K562 (cell line): ENCODE data around the gene TUBA8. TPM values are rescaled to one million over a fixed set of nuclear protein-coding genes. Genes with fewer than 3 reads are reported as not detected.

Experiments
- ATAC-seq: fragments of 200-7000 bp; cut with Tn5 transposase; 3 replicates; pipeline ENCODE4 v1.9.1; 2020; ENCODE audit warnings: moderate library complexity
- BruUV-seq: library from RNA; stranded (reverse); fragments of 400-500 nt; replicated peaks from 2 replicates; lab custom pipeline; 2021; lab: Mats Ljungman, UMichigan
- CTCF ChIA-PET: fragments of 300-600 bp; formaldehyde crosslinking; extraction: SDS; loops from one replicate; lab custom pipeline; 2021; ENCODE audit warnings: low intra/inter-chr PET ratio; lab: Yijun Ruan, JAX
- POLR2A ChIA-PET: fragments of 300-600, 350-650 bp; sonication (Branson Sonifier 250); formaldehyde crosslinking; extraction: SDS; loops from one replicate; lab custom pipeline; 2021; ENCODE audit warnings: antibody characterized with exemption, inconsistent platforms; lab: Yijun Ruan, JAX
- DNase-seq, 4 experiments: peaks; one replicate each; pipeline versions ENCODE4 v3.0.0 to v3.0.0-alpha.2; 2011 to 2018; ENCODE audit warnings: low spot score in 3 of 4, mixed read lengths in 3 of 4; ENCODE audit errors: extremely low read depth in 1 of 4
- FAIRE-seq: peaks from 2 replicates; lab custom pipeline; 2011; peaks lifted over from hg19 to GRCh38; lab: Jason Lieb, UNC
- H2AFZ ChIP-seq: 2 replicates; pipeline ENCODE4 v1.6.0; 2011; ENCODE audit warnings: low read depth, low read length, control low read depth, inconsistent platforms
- H3K27ac ChIP-seq: fragments of 200-600 bp; 3 replicates; pipeline ENCODE4 v1.8.0; 2011; ENCODE audit warnings: low read depth, mild to moderate bottlenecking, control low read depth, inconsistent platforms, low read length, moderate library complexity, mixed read lengths; ENCODE audit errors: extremely low read depth
- H3K27me3 ChIP-seq, 2 experiments: fragments of 300-600 bp in 1 of 2; 2 replicates in 1 of 2; 3 replicates in 1 of 2; pipeline versions ENCODE4 v1.6.0 to v1.8.0; 2011; ENCODE audit warnings: inconsistent platforms in 2 of 2, low read length in 2 of 2, mild to moderate bottlenecking in 1 of 2, mixed read lengths in 1 of 2, moderate library complexity in 1 of 2; ENCODE audit not compliant: control insufficient read depth in 2 of 2, insufficient read depth in 2 of 2
- H3K36me3 ChIP-seq: fragments of 300-600 bp; 3 replicates; pipeline ENCODE4 v1.8.0; 2011; ENCODE audit warnings: mild to moderate bottlenecking, low read length, inconsistent platforms; ENCODE audit not compliant: control insufficient read depth, insufficient read depth
- H3K4me1 ChIP-seq, 2 experiments: fragments of 200-600 bp in 1 of 2; replicated peaks in 1 of 2; 2 replicates in 1 of 2; 3 replicates in 1 of 2; pipeline versions ENCODE4 v1.5.1 to v1.8.0; 2011; ENCODE audit warnings: inconsistent platforms in 2 of 2, low read length in 2 of 2, mild to moderate bottlenecking in 1 of 2, mixed read lengths in 1 of 2, moderate library complexity in 1 of 2; ENCODE audit not compliant: control insufficient read depth in 2 of 2, insufficient read depth in 2 of 2
- H3K4me2 ChIP-seq: 2 replicates; pipeline ENCODE4 v1.6.1; 2011; ENCODE audit warnings: low read length, control low read depth, inconsistent platforms, mixed read lengths; ENCODE audit not compliant: insufficient read depth
- H3K4me3 ChIP-seq: fragments of 200-600 bp; sonication (generic), shearing (Covaris generic); 2 replicates; pipeline ENCODE4 v1.5.1; 2016; ENCODE audit warnings: control low read depth, inconsistent platforms
- H3K79me2 ChIP-seq: fragments of 200-600 bp; 3 replicates; pipeline ENCODE4 v1.8.0; 2011; ENCODE audit warnings: low read length, inconsistent platforms; ENCODE audit not compliant: control insufficient read depth, insufficient read depth
- H3K9ac ChIP-seq, 2 experiments: 2 replicates each; pipeline versions ENCODE4 v1.6.0 to v1.6.1; 2011; ENCODE audit warnings: low read depth in 2 of 2, low read length in 2 of 2, control low read depth in 1 of 2, inconsistent platforms in 1 of 2, mild to moderate bottlenecking in 1 of 2, mixed read lengths in 1 of 2; ENCODE audit not compliant: insufficient read depth in 1 of 2
- H3K9me1 ChIP-seq: one replicate; pipeline ENCODE4 v1.6.0; 2011; ENCODE audit warnings: inconsistent platforms, mild to moderate bottlenecking, low read length, moderate library complexity; ENCODE audit not compliant: control insufficient read depth, insufficient read depth
- H3K9me3 ChIP-seq: replicated peaks from 2 replicates; pipeline ENCODE4 v1.5.1; 2011; ENCODE audit warnings: low read depth, low read length, inconsistent platforms; ENCODE audit not compliant: control insufficient read depth, insufficient read depth
- H4K20me1 ChIP-seq: replicated peaks from 2 replicates; pipeline ENCODE4 v1.6.1; 2011; ENCODE audit warnings: low read length, inconsistent platforms, mixed read lengths; ENCODE audit not compliant: control insufficient read depth, insufficient read depth
- THAP7 ChIP-seq: fragments of 250-450 bp; sonication (Bioruptor Pico); IDR thresholded peaks from 2 replicates; pipeline ENCODE4 v1.5.0; 2021
- ZNF282 ChIP-seq: sonication (generic); formaldehyde crosslinking; IDR thresholded peaks from 2 replicates; pipeline ENCODE4 v1.8.1; 2023; ENCODE audit warnings: missing genetic modification reagents
- ZNF445 ChIP-seq: fragments of 250-450 bp; sonication (Bioruptor Pico); IDR thresholded peaks from 2 replicates; pipeline ENCODE4 v1.4.0; 2020; ENCODE audit warnings: low read depth, mild to moderate bottlenecking, moderate library complexity
- WGBS: fragments of 100-300 bp; shearing (Covaris generic); methylation state at CpG from one replicate; pipeline ENCODE4 v1.1.6; 2016; ENCODE audit warnings: low coverage, mixed read lengths; ENCODE audit not compliant: insufficient coverage; ENCODE audit errors: missing lambda C conversion rate; 5-methylcytosine and 5-hydroxymethylcytosine counted together
- in situ Hi-C: fragments of 300-500 bp; cut with MboI; formaldehyde crosslinking; loops from 4 replicates; pipeline ENCODE4 v1.15.0; 2018; ENCODE audit warnings: inconsistent platforms, mixed read lengths
- intact Hi-C: fragments of 100-400 bp; cut with micrococcal nuclease; formaldehyde crosslinking; loops from 2 replicates; pipeline ENCODE4 v1.14.2; 2022
- polyA plus RNA-seq, 8 experiments: library from polyadenylated mRNA; depleted of rRNA in 4 of 8; stranded (reverse) in 5 of 8; unstranded in 3 of 8; fragments of >200 nt; fragmentation: Nextera tagmentation in 2 of 8; fragmentation: Illumina TruSeq in 1 of 8; extraction: Ambion mirVana in 2 of 8; extraction: Trizol in 1 of 8; gene quantifications; 2 replicates each; pipeline versions ENCODE4 v1.2.1 to v1.2.3, GENCODE V29; 2011 to 2014; ENCODE audit warnings: inconsistent platforms in 1 of 8, missing spikeins in 1 of 8
- total RNA-seq, 7 experiments: library from RNA; depleted of rRNA in 6 of 7; stranded (reverse); fragments of >200 nt in 6 of 7; fragmentation: Illumina TruSeq in 2 of 7; extraction: Trizol in 2 of 7; gene quantifications; 2 replicates each; pipeline versions ENCODE4 v1.2.1 to v1.2.3, GENCODE V29; 2011 to 2021; ENCODE audit warnings: low replicate concordance in 1 of 7
- TF ChIP-seq, protein P1 (sequence below): fragments of 450-650 bp; IDR thresholded peaks from 2 replicates; pipeline ENCODE4 v1.6.1; 2016; ENCODE audit warnings: mild to moderate bottlenecking, moderate library complexity
- TF ChIP-seq, protein P2 (sequence below), 2 experiments: IDR thresholded peaks; 2 replicates each; pipeline ENCODE4 v1.6.1; 2011; ENCODE audit warnings: borderline replicate concordance in 1 of 2, control low read depth in 1 of 2, low read depth in 1 of 2, low read length in 1 of 2, mild to moderate bottlenecking in 1 of 2, mixed read lengths in 1 of 2, moderate library complexity in 1 of 2; ENCODE audit not compliant: insufficient read depth in 1 of 2, insufficient read length in 1 of 2, poor library complexity in 1 of 2, severe bottlenecking in 1 of 2; ENCODE audit errors: extremely low read depth in 1 of 2

The TUBA8 gene
- total and polyA plus RNA-seq, 9 of the 15 experiments (the other 6 are each of a cell fraction or from before 2014, with no cell fraction given) = 0.07 to 1.1 (median 0.65) TPM

GRCh38 chr22:18075101-18075719 is 35.4 kb upstream of the TUBA8 start:
- ATAC-seq (no peak), FAIRE-seq (no peak), DNase-seq (no peak)
- 49% methylated on average over 6 of the region's 6 CpGs for WGBS
- Histone ChIP-seq H3K9ac (no peak overlapping the region), H3K36me3 (peaks cover 11% of the 10 kb centered on the region; the same call in 2 of the 3 replicates), H3K9me1 (no peaks in the 10 kb centered on the region), H3K79me2 (peaks cover 25% of the 10 kb centered on the region), H3K4me1 (peaks cover 9 to 14% of the 10 kb centered on the region in 2 experiments; a peak in 4 of 5 replicates), H3K9me3 (no peaks in the 10 kb centered on the region), H3K4me2 (no peak overlapping the region), H4K20me1 (peaks cover 4% of the 10 kb centered on the region; the same call in 1 of the 2 replicates), H2AFZ (no peak overlapping the region), H3K27ac (no peak overlapping the region), H3K4me3 (no peak overlapping the region), H3K27me3 (peaks cover 4% of the 10 kb centered on the region in 2 experiments; a peak in 2 of 5 replicates)
- BruUV-seq = no TSS peak
- TF ChIP-seq, protein P1, sequence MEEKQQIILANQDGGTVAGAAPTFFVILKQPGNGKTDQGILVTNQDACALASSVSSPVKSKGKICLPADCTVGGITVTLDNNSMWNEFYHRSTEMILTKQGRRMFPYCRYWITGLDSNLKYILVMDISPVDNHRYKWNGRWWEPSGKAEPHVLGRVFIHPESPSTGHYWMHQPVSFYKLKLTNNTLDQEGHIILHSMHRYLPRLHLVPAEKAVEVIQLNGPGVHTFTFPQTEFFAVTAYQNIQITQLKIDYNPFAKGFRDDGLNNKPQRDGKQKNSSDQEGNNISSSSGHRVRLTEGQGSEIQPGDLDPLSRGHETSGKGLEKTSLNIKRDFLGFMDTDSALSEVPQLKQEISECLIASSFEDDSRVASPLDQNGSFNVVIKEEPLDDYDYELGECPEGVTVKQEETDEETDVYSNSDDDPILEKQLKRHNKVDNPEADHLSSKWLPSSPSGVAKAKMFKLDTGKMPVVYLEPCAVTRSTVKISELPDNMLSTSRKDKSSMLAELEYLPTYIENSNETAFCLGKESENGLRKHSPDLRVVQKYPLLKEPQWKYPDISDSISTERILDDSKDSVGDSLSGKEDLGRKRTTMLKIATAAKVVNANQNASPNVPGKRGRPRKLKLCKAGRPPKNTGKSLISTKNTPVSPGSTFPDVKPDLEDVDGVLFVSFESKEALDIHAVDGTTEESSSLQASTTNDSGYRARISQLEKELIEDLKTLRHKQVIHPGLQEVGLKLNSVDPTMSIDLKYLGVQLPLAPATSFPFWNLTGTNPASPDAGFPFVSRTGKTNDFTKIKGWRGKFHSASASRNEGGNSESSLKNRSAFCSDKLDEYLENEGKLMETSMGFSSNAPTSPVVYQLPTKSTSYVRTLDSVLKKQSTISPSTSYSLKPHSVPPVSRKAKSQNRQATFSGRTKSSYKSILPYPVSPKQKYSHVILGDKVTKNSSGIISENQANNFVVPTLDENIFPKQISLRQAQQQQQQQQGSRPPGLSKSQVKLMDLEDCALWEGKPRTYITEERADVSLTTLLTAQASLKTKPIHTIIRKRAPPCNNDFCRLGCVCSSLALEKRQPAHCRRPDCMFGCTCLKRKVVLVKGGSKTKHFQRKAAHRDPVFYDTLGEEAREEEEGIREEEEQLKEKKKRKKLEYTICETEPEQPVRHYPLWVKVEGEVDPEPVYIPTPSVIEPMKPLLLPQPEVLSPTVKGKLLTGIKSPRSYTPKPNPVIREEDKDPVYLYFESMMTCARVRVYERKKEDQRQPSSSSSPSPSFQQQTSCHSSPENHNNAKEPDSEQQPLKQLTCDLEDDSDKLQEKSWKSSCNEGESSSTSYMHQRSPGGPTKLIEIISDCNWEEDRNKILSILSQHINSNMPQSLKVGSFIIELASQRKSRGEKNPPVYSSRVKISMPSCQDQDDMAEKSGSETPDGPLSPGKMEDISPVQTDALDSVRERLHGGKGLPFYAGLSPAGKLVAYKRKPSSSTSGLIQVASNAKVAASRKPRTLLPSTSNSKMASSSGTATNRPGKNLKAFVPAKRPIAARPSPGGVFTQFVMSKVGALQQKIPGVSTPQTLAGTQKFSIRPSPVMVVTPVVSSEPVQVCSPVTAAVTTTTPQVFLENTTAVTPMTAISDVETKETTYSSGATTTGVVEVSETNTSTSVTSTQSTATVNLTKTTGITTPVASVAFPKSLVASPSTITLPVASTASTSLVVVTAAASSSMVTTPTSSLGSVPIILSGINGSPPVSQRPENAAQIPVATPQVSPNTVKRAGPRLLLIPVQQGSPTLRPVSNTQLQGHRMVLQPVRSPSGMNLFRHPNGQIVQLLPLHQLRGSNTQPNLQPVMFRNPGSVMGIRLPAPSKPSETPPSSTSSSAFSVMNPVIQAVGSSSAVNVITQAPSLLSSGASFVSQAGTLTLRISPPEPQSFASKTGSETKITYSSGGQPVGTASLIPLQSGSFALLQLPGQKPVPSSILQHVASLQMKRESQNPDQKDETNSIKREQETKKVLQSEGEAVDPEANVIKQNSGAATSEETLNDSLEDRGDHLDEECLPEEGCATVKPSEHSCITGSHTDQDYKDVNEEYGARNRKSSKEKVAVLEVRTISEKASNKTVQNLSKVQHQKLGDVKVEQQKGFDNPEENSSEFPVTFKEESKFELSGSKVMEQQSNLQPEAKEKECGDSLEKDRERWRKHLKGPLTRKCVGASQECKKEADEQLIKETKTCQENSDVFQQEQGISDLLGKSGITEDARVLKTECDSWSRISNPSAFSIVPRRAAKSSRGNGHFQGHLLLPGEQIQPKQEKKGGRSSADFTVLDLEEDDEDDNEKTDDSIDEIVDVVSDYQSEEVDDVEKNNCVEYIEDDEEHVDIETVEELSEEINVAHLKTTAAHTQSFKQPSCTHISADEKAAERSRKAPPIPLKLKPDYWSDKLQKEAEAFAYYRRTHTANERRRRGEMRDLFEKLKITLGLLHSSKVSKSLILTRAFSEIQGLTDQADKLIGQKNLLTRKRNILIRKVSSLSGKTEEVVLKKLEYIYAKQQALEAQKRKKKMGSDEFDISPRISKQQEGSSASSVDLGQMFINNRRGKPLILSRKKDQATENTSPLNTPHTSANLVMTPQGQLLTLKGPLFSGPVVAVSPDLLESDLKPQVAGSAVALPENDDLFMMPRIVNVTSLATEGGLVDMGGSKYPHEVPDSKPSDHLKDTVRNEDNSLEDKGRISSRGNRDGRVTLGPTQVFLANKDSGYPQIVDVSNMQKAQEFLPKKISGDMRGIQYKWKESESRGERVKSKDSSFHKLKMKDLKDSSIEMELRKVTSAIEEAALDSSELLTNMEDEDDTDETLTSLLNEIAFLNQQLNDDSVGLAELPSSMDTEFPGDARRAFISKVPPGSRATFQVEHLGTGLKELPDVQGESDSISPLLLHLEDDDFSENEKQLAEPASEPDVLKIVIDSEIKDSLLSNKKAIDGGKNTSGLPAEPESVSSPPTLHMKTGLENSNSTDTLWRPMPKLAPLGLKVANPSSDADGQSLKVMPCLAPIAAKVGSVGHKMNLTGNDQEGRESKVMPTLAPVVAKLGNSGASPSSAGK = no peak
- no peak for TF ChIP-seq ZNF445 (CRISPR knock-in tag)
- no peak for TF ChIP-seq ZNF282
- TF ChIP-seq, protein P2, sequence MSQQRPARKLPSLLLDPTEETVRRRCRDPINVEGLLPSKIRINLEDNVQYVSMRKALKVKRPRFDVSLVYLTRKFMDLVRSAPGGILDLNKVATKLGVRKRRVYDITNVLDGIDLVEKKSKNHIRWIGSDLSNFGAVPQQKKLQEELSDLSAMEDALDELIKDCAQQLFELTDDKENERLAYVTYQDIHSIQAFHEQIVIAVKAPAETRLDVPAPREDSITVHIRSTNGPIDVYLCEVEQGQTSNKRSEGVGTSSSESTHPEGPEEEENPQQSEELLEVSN (IDR thresholded peaks at IDR 0.05; ENCODE audit: borderline replicate concordance in 1 of 2, extremely low read depth in 1 of 2, insufficient read depth in 1 of 2, insufficient read length in 1 of 2, low read depth in 1 of 2, low read length in 1 of 2, poor library complexity in 1 of 2, severe bottlenecking in 1 of 2) = no peak
- no peak for TF ChIP-seq THAP7
- ChIA-PET POLR2A (interaction anchor here (1.3 to 2.7 kb wide), 4 partner anchors 10 to 289 kb away, joined by 4 to 16 read pairs (median 4); no protein-coding TSS in a partner anchor), CTCF (interaction anchor here (1.6 to 4.6 kb wide), 4 partner anchors 75 to 333 kb away, joined by 8 to 82 read pairs (median 14); no protein-coding TSS in a partner anchor)
- in situ Hi-C loops (loop anchor here (10.0 kb wide), 1 partner anchor 520 kb away; no protein-coding TSS in a partner anchor), intact Hi-C loops (loop anchor here (5.0 kb wide), 1 partner anchor 48 kb away; no protein-coding TSS in a partner anchor)
